ENCODE measurements around the gene SLC41A3. TPM values are rescaled to one million over a fixed set of nuclear protein-coding genes. Genes with fewer than 3 reads are reported as not detected.

SLC41A3 gene
- total and polyA plus RNA-seq, 11 donors = 20.9 to 60.1 (median 46.4) TPM

GRCh38 chr3:126107957-126108675 lies 24.2 kb upstream of the SLC41A3 start:
- DNase-seq (no peak), ATAC-seq (no peak)
- H3K27ac ChIP-seq = no peak overlapping the region
- H3K4me3 ChIP-seq = no peak overlapping the region
- H3K36me3 ChIP-seq = peaks cover 0 to 49% (median 0%) of the 10 kb centered on the region in 9 donors
- intact Hi-C loops (cut with DNase I) = no loop called here
- H3K4me1 ChIP-seq = peaks cover 0 to 5% (median under 1%) of the 10 kb centered on the region in 12 donors
- no peaks in the 10 kb centered on the region for H3K27me3 ChIP-seq
- H3K9me3 ChIP-seq = no peaks in the 10 kb centered on the region
- 87 to 95% (median 93%) methylated on average over 6 to 8 of the region's 8 CpGs for WGBS, 4 donors
- TF ChIP-seq CTCF (IDR thresholded peaks at IDR 0.05) (no peak), POLR2A (IDR thresholded peaks at IDR 0.05) (no peak)

GRCh38 chr3:126107203-126107939 lies 23.4 kb upstream of the SLC41A3 start:
- WGBS, 4 donors = 86 to 93% (median 89%) methylated on average over 4 to 17 of the region's 17 CpGs
- Histone ChIP-seq H3K27me3 (no peaks in the 10 kb centered on the region), H3K4me3 (no peak overlapping the region), H3K4me1 (peaks cover 0 to 12% (median 8%) of the 10 kb centered on the region in 12 donors), H3K36me3 (peaks cover 0 to 49% (median 0%) of the 10 kb centered on the region in 9 donors), H3K27ac (no peak overlapping the region), H3K9me3 (no peaks in the 10 kb centered on the region)
- DNase-seq (peak in 1 of 5 donors; percentile 54), ATAC-seq (no peak)
- TF ChIP-seq POLR2A (IDR thresholded peaks at IDR 0.05) (no peak), CTCF (IDR thresholded peaks at IDR 0.05) (no peak)
- intact Hi-C loops (cut with DNase I) = no loop called here

DNA sequence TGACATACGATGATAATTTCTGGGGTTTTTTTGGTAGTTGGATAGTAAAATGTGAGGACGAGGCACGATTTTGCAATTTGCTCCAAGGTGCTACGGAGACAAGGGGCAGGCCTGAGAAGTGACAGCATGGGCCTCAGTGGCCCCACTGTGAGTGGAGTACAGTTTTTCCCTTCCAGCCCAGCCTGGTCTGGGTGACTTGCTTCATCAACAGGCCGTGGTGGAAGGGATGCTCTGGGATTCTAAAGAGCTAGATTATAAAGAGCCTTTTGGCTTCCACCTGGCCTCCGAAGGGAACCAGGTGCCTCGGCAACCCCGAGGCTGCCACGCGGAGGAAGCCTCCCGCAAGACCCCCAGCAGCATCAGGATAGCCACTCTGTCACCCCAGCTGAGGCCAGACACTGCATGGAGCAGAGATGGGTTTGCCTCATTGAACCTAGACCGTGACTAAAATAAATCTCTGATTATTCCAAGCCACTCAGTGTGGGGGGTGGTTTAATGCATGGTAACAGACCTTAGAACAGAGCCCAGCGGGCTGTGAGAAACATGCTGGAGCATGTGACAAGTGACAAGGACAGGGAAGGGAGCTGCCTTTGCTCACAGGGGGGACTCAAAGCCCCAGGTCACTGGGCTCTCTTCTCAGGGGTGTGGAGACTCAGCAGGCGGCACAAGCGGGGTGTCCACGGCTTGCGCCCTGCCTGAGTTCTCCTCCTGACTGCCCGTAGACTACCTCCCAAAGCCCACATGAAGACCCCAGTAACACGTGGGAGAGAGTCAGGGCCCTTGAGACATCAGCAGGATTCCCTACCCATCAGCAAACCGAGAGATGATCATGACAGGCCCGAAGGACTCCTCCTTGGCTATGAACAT lies 22.6 kb upstream of the SLC41A3 start:
- intact Hi-C loops (cut with DNase I) = no loop called here
- Histone ChIP-seq H3K27me3 (no peaks in the 10 kb centered on the region), H3K27ac (no peak overlapping the region), H3K9me3 (no peaks in the 10 kb centered on the region), H3K4me3 (no peak overlapping the region), H3K36me3 (peaks cover 0 to 44% (median 0%) of the 10 kb centered on the region in 9 donors), H3K4me1 (peaks cover 0 to 20% (median 13%) of the 10 kb centered on the region in 12 donors)
- 90 to 95% (median 92%) methylated on average over 17 to 21 of the region's 21 CpGs for WGBS, 4 donors
- ATAC-seq (no peak), DNase-seq (no peak)
- TF ChIP-seq CTCF (IDR thresholded peaks at IDR 0.05) (no peak), POLR2A (IDR thresholded peaks at IDR 0.05) (no peak)

Measured in heart left ventricle (tissue), 16 donors.